Astrocyte (in vitro differentiated cells and primary cell): Measurements from ENCODE around the gene PTPRD. TPM values are rescaled to one million over a fixed set of nuclear protein-coding genes. Genes with fewer than 3 reads are reported as not detected.

Experiments
- DNase-seq: peaks from one replicate; pipeline ENCODE4 v3.0.0-alpha.2; 2010; ENCODE audit warnings: low read depth
- FAIRE-seq: peaks from 2 replicates; lab custom pipeline; 2011; peaks lifted over from hg19 to GRCh38; lab: Jason Lieb, UNC
- H2AFZ ChIP-seq: 2 replicates; pipeline ENCODE4 v1.6.0; 2012; ENCODE audit warnings: low read depth, low read length, inconsistent platforms
- H3K27ac ChIP-seq: 2 replicates; pipeline ENCODE4 v1.5.1; 2011; ENCODE audit warnings: low read depth, low read length, inconsistent platforms
- H3K27me3 ChIP-seq: 2 replicates; pipeline ENCODE4 v1.6.0; 2011; ENCODE audit warnings: low read length, inconsistent platforms; ENCODE audit not compliant: insufficient read depth
- H3K36me3 ChIP-seq: 2 replicates; pipeline ENCODE4 v1.5.1; 2011; ENCODE audit warnings: low read length, inconsistent platforms; ENCODE audit not compliant: insufficient read depth
- H3K4me1 ChIP-seq: 2 replicates; pipeline ENCODE4 v1.5.1; 2011; ENCODE audit warnings: low read length, inconsistent platforms; ENCODE audit not compliant: insufficient read depth
- H3K4me2 ChIP-seq: 2 replicates; pipeline ENCODE4 v1.6.0; 2012; ENCODE audit warnings: low read length, inconsistent platforms
- H3K4me3 ChIP-seq: 2 replicates; pipeline ENCODE4 v1.5.1; 2011; ENCODE audit warnings: low read depth, mild to moderate bottlenecking, low read length, inconsistent platforms; ENCODE audit not compliant: insufficient read depth
- H3K79me2 ChIP-seq: 2 replicates; pipeline ENCODE4 v1.6.0; 2012; ENCODE audit warnings: mild to moderate bottlenecking, low read length, inconsistent platforms; ENCODE audit not compliant: insufficient read depth
- H3K9ac ChIP-seq: 2 replicates; pipeline ENCODE4 v1.6.0; 2012; ENCODE audit warnings: mild to moderate bottlenecking, low read length, inconsistent platforms
- H3K9me3 ChIP-seq: 2 replicates; pipeline ENCODE4 v1.5.1; 2012; ENCODE audit warnings: low read depth, mild to moderate bottlenecking, low read length, inconsistent platforms; ENCODE audit not compliant: insufficient read depth
- H4K20me1 ChIP-seq: 2 replicates; pipeline ENCODE4 v1.6.0; 2012; ENCODE audit warnings: low read length, inconsistent platforms; ENCODE audit not compliant: insufficient read depth
- H3K27ac Mint-ChIP-seq: one replicate; pipeline ENCODE4 v1.8.0; 2021; ENCODE audit warnings: mild to moderate bottlenecking, mixed read lengths; ENCODE audit not compliant: unreplicated experiment
- H3K27me3 Mint-ChIP-seq: one replicate; pipeline ENCODE4 v1.8.0; 2021; ENCODE audit warnings: low read depth, mixed read lengths; ENCODE audit not compliant: unreplicated experiment
- H3K36me3 Mint-ChIP-seq: one replicate; pipeline ENCODE4 v1.8.0; 2021; ENCODE audit warnings: low read depth, mixed read lengths; ENCODE audit not compliant: unreplicated experiment
- H3K4me1 Mint-ChIP-seq: one replicate; pipeline ENCODE4 v1.8.0; 2021; ENCODE audit warnings: low read depth, mixed read lengths; ENCODE audit not compliant: unreplicated experiment
- H3K4me3 Mint-ChIP-seq: one replicate; pipeline ENCODE4 v1.8.0; 2021; ENCODE audit warnings: mild to moderate bottlenecking, moderate library complexity, mixed read lengths; ENCODE audit not compliant: unreplicated experiment
- H3K9me3 Mint-ChIP-seq: one replicate; pipeline ENCODE4 v1.8.0; 2021; ENCODE audit warnings: mild to moderate bottlenecking, mixed read lengths; ENCODE audit not compliant: unreplicated experiment
- EZH2 ChIP-seq: IDR thresholded peaks from 2 replicates; pipeline ENCODE4 v1.6.1; 2012; ENCODE audit warnings: mild to moderate bottlenecking, low read length, inconsistent platforms; ENCODE audit not compliant: insufficient read depth
- total RNA-seq: library from RNA; stranded (reverse); gene quantifications from 2 replicates; pipeline ENCODE4 v1.2.1, GENCODE V29; 2021
- TF ChIP-seq, protein P1 (sequence below): IDR thresholded peaks from 2 replicates; pipeline ENCODE4 v1.5.1; 2011; ENCODE audit warnings: low read depth, mild to moderate bottlenecking, inconsistent platforms, low read length, moderate library complexity; ENCODE audit not compliant: insufficient read depth

Gene PTPRD
- total RNA-seq, 1 donor from 2014 or later: 88.1 TPM

DNA sequence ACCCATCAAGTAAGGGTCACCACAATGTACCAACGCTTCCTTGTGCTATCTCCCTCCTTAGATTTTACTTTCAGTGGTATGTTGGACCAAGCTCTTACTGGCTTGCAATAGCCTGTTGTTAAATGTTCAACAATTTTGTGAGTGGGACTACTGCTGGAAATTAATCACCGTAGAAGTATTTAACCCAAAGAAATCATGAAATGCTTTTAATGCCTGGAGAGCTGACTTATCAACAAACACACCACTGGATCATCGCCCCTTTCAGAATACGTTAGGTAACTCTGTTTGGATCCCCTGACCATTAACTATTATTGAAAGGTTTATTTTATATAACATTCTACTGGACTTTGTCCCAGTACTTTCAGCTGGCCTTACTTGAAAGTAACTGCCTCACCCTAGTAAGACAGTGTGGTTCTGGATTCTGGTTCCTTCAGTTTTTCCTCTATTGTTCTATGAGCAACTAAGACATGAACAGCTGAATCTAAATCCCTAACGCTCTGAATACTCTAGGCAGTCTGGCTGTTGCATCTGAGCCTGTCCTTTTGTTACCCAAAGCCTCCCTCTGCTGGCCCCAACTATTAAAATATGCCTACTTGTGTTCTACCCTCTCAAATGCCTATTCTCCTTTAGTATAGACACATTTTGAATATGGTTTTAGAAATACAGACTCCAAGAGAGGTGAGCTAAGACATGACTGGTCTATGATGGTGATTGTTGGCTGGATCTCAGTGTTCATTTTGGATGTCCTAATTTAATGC is 1609.8 kb downstream of the PTPRD start:
- H3K4me2 ChIP-seq: no peak overlapping the region

DNA sequence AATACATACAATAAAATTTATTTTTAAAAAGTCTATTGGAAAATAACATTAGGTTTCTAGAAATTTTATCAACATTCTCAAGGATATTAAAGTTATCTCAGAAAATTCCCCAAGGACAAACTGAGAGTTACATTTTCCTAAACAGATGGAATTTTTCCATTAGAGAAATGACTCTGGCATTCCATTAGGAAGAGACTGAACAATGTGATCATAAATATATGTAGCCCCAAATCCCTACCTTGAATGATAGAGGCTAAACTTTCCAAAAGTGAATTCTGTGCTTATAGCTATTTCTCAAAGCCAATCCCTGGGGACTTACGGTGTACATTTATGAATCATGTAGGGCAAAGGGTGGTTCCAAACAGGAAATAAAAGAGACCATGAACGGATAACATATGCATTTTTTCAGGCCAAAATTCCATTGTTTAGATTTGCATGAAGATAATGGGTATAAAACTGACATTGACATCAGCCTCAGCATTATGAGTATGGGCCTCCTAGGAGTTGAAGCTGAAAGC is 1632.2 kb downstream of the PTPRD start:
- H3K4me1 Mint-ChIP-seq: no peaks in the 10 kb centered on the region
- H3K9ac ChIP-seq: no peak overlapping the region
- FAIRE-seq: no peak

More for the DNA sequence above, 1609.8 kb downstream of the PTPRD start:
- Mint-ChIP-seq H3K4me3 (no peak overlapping the region), H3K9me3 (peaks cover 3% of the 10 kb centered on the region), H3K27ac (no peak overlapping the region), H3K4me1 (no peaks in the 10 kb centered on the region), H3K36me3 (no peaks in the 10 kb centered on the region), H3K27me3 (no peaks in the 10 kb centered on the region)
- H3K79me2 ChIP-seq: no peaks in the 10 kb centered on the region
- H4K20me1 ChIP-seq: no peaks in the 10 kb centered on the region
- no peak overlapping the region for H3K4me3 ChIP-seq
- peaks cover under 1% of the 10 kb centered on the region for H3K9me3 ChIP-seq
- no peaks in the 10 kb centered on the region for H3K27me3 ChIP-seq
- no peaks in the 10 kb centered on the region for H3K4me1 ChIP-seq
- DNase-seq: peak; percentile 1
- no peak overlapping the region for H3K27ac ChIP-seq
- H2AFZ ChIP-seq: peak overlapping the region; percentile 34
- TF ChIP-seq, protein P1, sequence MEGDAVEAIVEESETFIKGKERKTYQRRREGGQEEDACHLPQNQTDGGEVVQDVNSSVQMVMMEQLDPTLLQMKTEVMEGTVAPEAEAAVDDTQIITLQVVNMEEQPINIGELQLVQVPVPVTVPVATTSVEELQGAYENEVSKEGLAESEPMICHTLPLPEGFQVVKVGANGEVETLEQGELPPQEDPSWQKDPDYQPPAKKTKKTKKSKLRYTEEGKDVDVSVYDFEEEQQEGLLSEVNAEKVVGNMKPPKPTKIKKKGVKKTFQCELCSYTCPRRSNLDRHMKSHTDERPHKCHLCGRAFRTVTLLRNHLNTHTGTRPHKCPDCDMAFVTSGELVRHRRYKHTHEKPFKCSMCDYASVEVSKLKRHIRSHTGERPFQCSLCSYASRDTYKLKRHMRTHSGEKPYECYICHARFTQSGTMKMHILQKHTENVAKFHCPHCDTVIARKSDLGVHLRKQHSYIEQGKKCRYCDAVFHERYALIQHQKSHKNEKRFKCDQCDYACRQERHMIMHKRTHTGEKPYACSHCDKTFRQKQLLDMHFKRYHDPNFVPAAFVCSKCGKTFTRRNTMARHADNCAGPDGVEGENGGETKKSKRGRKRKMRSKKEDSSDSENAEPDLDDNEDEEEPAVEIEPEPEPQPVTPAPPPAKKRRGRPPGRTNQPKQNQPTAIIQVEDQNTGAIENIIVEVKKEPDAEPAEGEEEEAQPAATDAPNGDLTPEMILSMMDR: no peak
- no peak for TF ChIP-seq EZH2
- no peaks in the 10 kb centered on the region for H3K36me3 ChIP-seq
- no peak overlapping the region for H3K9ac ChIP-seq
- FAIRE-seq: no peak

More for the DNA sequence above, 1632.2 kb downstream of the PTPRD start:
- Mint-ChIP-seq H3K27ac (no peak overlapping the region), H3K27me3 (no peaks in the 10 kb centered on the region), H3K9me3 (no peaks in the 10 kb centered on the region), H3K4me3 (no peak overlapping the region), H3K36me3 (no peaks in the 10 kb centered on the region)
- Histone ChIP-seq H2AFZ (no peak overlapping the region), H3K36me3 (no peaks in the 10 kb centered on the region), H3K27ac (no peak overlapping the region), H3K27me3 (no peaks in the 10 kb centered on the region), H3K79me2 (no peaks in the 10 kb centered on the region), H3K9me3 (no peaks in the 10 kb centered on the region), H3K4me3 (no peak overlapping the region), H3K4me2 (no peak overlapping the region), H3K4me1 (no peaks in the 10 kb centered on the region), H4K20me1 (no peaks in the 10 kb centered on the region)
- no peak for DNase-seq
- TF ChIP-seq, protein P1: no peak
- TF ChIP-seq EZH2: no peak
